H1 (cell line): ENCODE measurements around the gene TGFBRAP1. TPM values are rescaled to one million over a fixed set of nuclear protein-coding genes. Genes with fewer than 3 reads are reported as not detected.

ENCODE experiments used
- CTCF ChIA-PET: fragments of 300-600 bp; sonication (Branson Sonifier 250); formaldehyde crosslinking; loops from one replicate; lab custom pipeline; 2021; ENCODE audit not compliant: partially characterized antibody; lab: Charles Lee
- POLR2A ChIA-PET: fragments of 300-600 bp; sonication (Branson Sonifier 250); formaldehyde crosslinking; loops from one replicate; lab custom pipeline; 2021; ENCODE audit warnings: inconsistent platforms; ENCODE audit not compliant: partially characterized antibody; lab: Charles Lee
- DNase-seq, 2 experiments: peaks; one replicate each; pipeline versions ENCODE4 v3.0.0 to v3.0.0-alpha.2; 2010 to 2022; ENCODE audit warnings: low spot score in 2 of 2, low read depth in 1 of 2, mixed read lengths in 1 of 2
- FAIRE-seq: peaks from 2 replicates; lab custom pipeline; 2011; peaks lifted over from hg19 to GRCh38; lab: Jason Lieb, UNC
- H2AFZ ChIP-seq: 2 replicates; pipeline ENCODE4 v1.8.1; 2012; ENCODE audit warnings: low read length, inconsistent platforms
- H2AK5ac ChIP-seq: 2 replicates; pipeline ENCODE4 v1.6.1; 2013; ENCODE audit warnings: low read depth, low read length
- H2BK120ac ChIP-seq: replicated peaks from 2 replicates; pipeline ENCODE3; 2013; ENCODE audit warnings: low read depth, low read length, inconsistent platforms
- H2BK12ac ChIP-seq: 2 replicates; pipeline ENCODE4 v1.6.1; 2013; ENCODE audit warnings: low read depth, low read length
- H2BK15ac ChIP-seq: 2 replicates; pipeline ENCODE4 v1.6.1; 2013; ENCODE audit warnings: low read length
- H2BK20ac ChIP-seq: 2 replicates; pipeline ENCODE4 v1.6.1; 2013; ENCODE audit warnings: low read length
- H2BK5ac ChIP-seq: 2 replicates; pipeline ENCODE4 v1.6.1; 2013; ENCODE audit warnings: low read depth, low read length
- H3K14ac ChIP-seq: 2 replicates; pipeline ENCODE4 v1.6.1; 2013; ENCODE audit warnings: inconsistent platforms; ENCODE audit not compliant: insufficient read length
- H3K18ac ChIP-seq: 2 replicates; pipeline ENCODE4 v1.6.1; 2013; ENCODE audit warnings: low read length; ENCODE audit errors: extremely low read depth
- H3K23ac ChIP-seq: 2 replicates; pipeline ENCODE4 v1.6.1; 2013; ENCODE audit warnings: inconsistent platforms; ENCODE audit not compliant: insufficient read length
- H3K23me2 ChIP-seq: 2 replicates; pipeline ENCODE4 v1.6.1; 2013; ENCODE audit warnings: low read depth, low read length
- H3K27ac ChIP-seq: 2 replicates; pipeline ENCODE4 v1.6.1; 2011; ENCODE audit warnings: low read depth, low read length, inconsistent platforms
- H3K27me3 ChIP-seq, 4 experiments: replicated peaks in 1 of 4; 1 replicate in 1 of 4; 2 replicates in 3 of 4; pipeline versions ENCODE4 v1.6.1 to v1.8.1; 2011 to 2013; ENCODE audit warnings: low read length in 3 of 4, mild to moderate bottlenecking in 3 of 4, inconsistent platforms in 2 of 4, mixed read lengths in 2 of 4, moderate library complexity in 1 of 4; ENCODE audit not compliant: control insufficient read depth in 3 of 4, insufficient read depth in 3 of 4; ENCODE audit errors: extremely low read depth in 1 of 4
- H3K36me3 ChIP-seq, 4 experiments: 2 replicates each; pipeline versions ENCODE4 v1.6.1 to v1.8.1; 2011 to 2013; ENCODE audit warnings: mild to moderate bottlenecking in 4 of 4, low read length in 3 of 4, moderate library complexity in 2 of 4, control low read depth in 1 of 4, inconsistent platforms in 1 of 4; ENCODE audit not compliant: insufficient read depth in 4 of 4, control insufficient read depth in 2 of 4
- H3K4ac ChIP-seq: replicated peaks from 2 replicates; pipeline ENCODE3; 2013; ENCODE audit warnings: low read length, low read depth, mixed read lengths, inconsistent platforms; ENCODE audit not compliant: insufficient read length
- H3K4me1 ChIP-seq, 4 experiments: replicated peaks in 1 of 4; 1 replicate in 1 of 4; 2 replicates in 3 of 4; pipeline versions ENCODE4 v1.6.1 to v1.8.1; 2011 to 2013; ENCODE audit warnings: low read length in 3 of 4, inconsistent platforms in 2 of 4, mixed read lengths in 1 of 4; ENCODE audit not compliant: insufficient read depth in 4 of 4, control insufficient read depth in 3 of 4
- H3K4me2 ChIP-seq, 2 experiments: 2 replicates each; pipeline versions ENCODE4 v1.6.1 to v1.8.1; 2011 to 2013; ENCODE audit warnings: low read depth in 2 of 2, low read length in 2 of 2, control low read depth in 1 of 2, inconsistent platforms in 1 of 2, mild to moderate bottlenecking in 1 of 2; ENCODE audit not compliant: insufficient read depth in 1 of 2
- H3K4me3 ChIP-seq, 4 experiments: fragments of 200-600, 300-600 bp in 1 of 4; sonication (generic), shearing (Covaris generic), sonication (Bioruptor Twin) in 1 of 4; 2 replicates each; pipeline versions ENCODE4 v1.5.1 to v1.8.1; 2011 to 2016; ENCODE audit warnings: low read length in 4 of 4, low read depth in 3 of 4, control low read depth in 2 of 4, inconsistent platforms in 2 of 4, mild to moderate bottlenecking in 2 of 4, mixed read lengths in 1 of 4, moderate library complexity in 1 of 4; ENCODE audit not compliant: insufficient read depth in 2 of 4; ENCODE audit errors: extremely low read depth in 1 of 4
- H3K56ac ChIP-seq: replicated peaks from 2 replicates; pipeline ENCODE3; 2013; ENCODE audit warnings: low read depth, mild to moderate bottlenecking, mixed read lengths, low read length, inconsistent platforms; ENCODE audit not compliant: insufficient read length
- H3K79me1 ChIP-seq: 2 replicates; pipeline ENCODE4 v1.6.1; 2013; ENCODE audit warnings: low read depth, low read length, control low read depth
- H3K79me2 ChIP-seq, 2 experiments: 2 replicates each; pipeline versions ENCODE4 v1.6.1 to v1.8.1; 2012 to 2013; ENCODE audit warnings: low read length in 2 of 2, mild to moderate bottlenecking in 2 of 2, inconsistent platforms in 1 of 2; ENCODE audit not compliant: insufficient read depth in 2 of 2, control insufficient read depth in 1 of 2
- H3K9ac ChIP-seq, 4 experiments: replicated peaks in 1 of 4; 1 replicate in 1 of 4; 2 replicates in 3 of 4; pipeline versions ENCODE4 v1.6.1 to v1.8.1; 2011 to 2013; ENCODE audit warnings: low read depth in 3 of 4, low read length in 3 of 4, control low read depth in 2 of 4, mild to moderate bottlenecking in 2 of 4, moderate library complexity in 2 of 4, inconsistent platforms in 1 of 4; ENCODE audit errors: extremely low read depth in 1 of 4
- H3K9me3 ChIP-seq, 2 experiments: 2 replicates each; pipeline versions ENCODE4 v1.6.1 to v1.8.1; 2012 to 2013; ENCODE audit warnings: mild to moderate bottlenecking in 2 of 2, moderate library complexity in 2 of 2, control low read depth in 1 of 2, inconsistent platforms in 1 of 2, low read depth in 1 of 2, low read length in 1 of 2, mixed read lengths in 1 of 2; ENCODE audit not compliant: insufficient read depth in 2 of 2
- H4K20me1 ChIP-seq, 2 experiments: replicated peaks in 1 of 2; 2 replicates each; pipeline versions ENCODE3 to v1.8.1; 2011 to 2013; ENCODE audit warnings: inconsistent platforms in 2 of 2, low read length in 2 of 2, mild to moderate bottlenecking in 1 of 2; ENCODE audit not compliant: insufficient read depth in 2 of 2, control insufficient read depth in 1 of 2
- H4K5ac ChIP-seq: 2 replicates; pipeline ENCODE4 v1.6.1; 2013; ENCODE audit warnings: low read length, low read depth, mixed read lengths, inconsistent platforms; ENCODE audit not compliant: insufficient read length
- H4K8ac ChIP-seq: 2 replicates; pipeline ENCODE4 v1.8.0; 2013; ENCODE audit warnings: mild to moderate bottlenecking, moderate library complexity, low read length, inconsistent platforms; ENCODE audit not compliant: insufficient read depth; ENCODE audit errors: extremely low read depth
- H4K91ac ChIP-seq: replicated peaks from 2 replicates; pipeline ENCODE3; 2013; ENCODE audit warnings: low read length, mixed read lengths, inconsistent platforms; ENCODE audit not compliant: insufficient read length
- ASH2L ChIP-seq: fragments of 200-600, 300-600 bp; sonication (generic); IDR thresholded peaks from one replicate; pipeline ENCODE4 v1.7.1; 2017; ENCODE audit warnings: low read length
- BRCA1 ChIP-seq: IDR thresholded peaks from 2 replicates; pipeline ENCODE4 v1.6.1; 2012; ENCODE audit warnings: low read depth, low read length, improper control_type of control experiment
- EP300 ChIP-seq, 2 experiments: IDR thresholded peaks; 1 replicate in 1 of 2; 2 replicates in 1 of 2; pipeline ENCODE4 v1.6.1; 2011 to 2012; ENCODE audit warnings: low read depth in 2 of 2, low read length in 2 of 2, mild to moderate bottlenecking in 2 of 2, borderline replicate concordance in 1 of 2, inconsistent platforms in 1 of 2, moderate library complexity in 1 of 2
- PHF8 ChIP-seq: fragments of 200-600 bp; sonication (generic); conservative IDR thresholded peaks from 2 replicates; pipeline ENCODE4 v1.7.1; 2012; ENCODE audit warnings: low read depth, mild to moderate bottlenecking, inconsistent platforms, low read length, moderate library complexity
- RAD21 ChIP-seq, 2 experiments: IDR thresholded peaks in 1 of 2; conservative IDR thresholded peaks in 1 of 2; 2 replicates each; pipeline ENCODE4 v1.6.1; 2011; ENCODE audit warnings: low read depth in 2 of 2, low read length in 2 of 2, improper control_type of control experiment in 1 of 2, inconsistent platforms in 1 of 2, mild to moderate bottlenecking in 1 of 2, moderate library complexity in 1 of 2
- RBBP5 ChIP-seq: IDR thresholded peaks from 2 replicates; pipeline ENCODE4 v1.7.1; 2012; ENCODE audit warnings: low read depth, mild to moderate bottlenecking, inconsistent platforms, low read length, moderate library complexity, borderline replicate concordance
- SAP30 ChIP-seq: fragments of 300-600 bp; sonication (generic); IDR thresholded peaks from 2 replicates; pipeline ENCODE4 v1.7.1; 2012; ENCODE audit warnings: low read length, moderate library complexity, mild to moderate bottlenecking, inconsistent platforms; ENCODE audit not compliant: insufficient read depth, insufficient replicate concordance
- YY1 ChIP-seq: IDR thresholded peaks from 2 replicates; pipeline ENCODE4 v1.6.1; 2011; ENCODE audit warnings: low read depth, mild to moderate bottlenecking, low read length
- WGBS, 2 experiments: shearing (Covaris generic) in 1 of 2; methylation state at CpG; one replicate each; pipeline versions ENCODE4 v1.1.6 to v1.1.7; 2013 to 2015; ENCODE audit warnings: low lambda C conversion rate in 2 of 2, mixed read lengths in 2 of 2, inconsistent platforms in 1 of 2, low coverage in 1 of 2, missing lambda C conversion rate in 1 of 2; ENCODE audit not compliant: insufficient replicate concordance in 2 of 2, insufficient coverage in 1 of 2, insufficient read length in 1 of 2; ENCODE audit errors: extremely low coverage in 1 of 2, missing lambda C conversion rate in 1 of 2; 5-methylcytosine and 5-hydroxymethylcytosine counted together
- polyA plus RNA-seq, 7 experiments: library from polyadenylated mRNA; depleted of rRNA in 3 of 7; stranded (reverse) in 5 of 7; unstranded in 2 of 7; fragments of >200 nt in 5 of 7; fragments of 200-250 nt in 2 of 7; gene quantifications; 1 replicate in 5 of 7; 2 replicates in 1 of 7; 4 replicates in 1 of 7; pipeline versions ENCODE4 v1.2.1 to v1.2.3, GENCODE V29; 2011 to 2013; ENCODE audit warnings: missing spikeins in 2 of 7, mixed read lengths in 2 of 7
- total RNA-seq: library from RNA; stranded (reverse); fragmentation: NEBNext Ultra II Directional; extraction: Animal tissue kit (Norgen Biotek cat#: 25700); gene quantifications from 2 replicates; pipeline ENCODE4 v1.2.1, GENCODE V29; 2021
- TF ChIP-seq, protein P1 (sequence below): IDR thresholded peaks from 2 replicates; pipeline ENCODE4 v1.6.1; 2012; ENCODE audit warnings: inconsistent platforms
- TF ChIP-seq, protein P2 (sequence below): IDR thresholded peaks from 2 replicates; pipeline ENCODE4 v1.6.1; 2011; ENCODE audit warnings: low read length, improper control_type of control experiment
- TF ChIP-seq, protein P3 (sequence below): IDR thresholded peaks from 2 replicates; pipeline ENCODE4 v1.6.1; 2012; ENCODE audit warnings: inconsistent platforms

The TGFBRAP1 gene
- total and polyA plus RNA-seq, 2 of the 8 experiments (the other 6 are each of a cell fraction or from before 2014, with no cell fraction given), result 11.2 to 20.2 TPM

DNA sequence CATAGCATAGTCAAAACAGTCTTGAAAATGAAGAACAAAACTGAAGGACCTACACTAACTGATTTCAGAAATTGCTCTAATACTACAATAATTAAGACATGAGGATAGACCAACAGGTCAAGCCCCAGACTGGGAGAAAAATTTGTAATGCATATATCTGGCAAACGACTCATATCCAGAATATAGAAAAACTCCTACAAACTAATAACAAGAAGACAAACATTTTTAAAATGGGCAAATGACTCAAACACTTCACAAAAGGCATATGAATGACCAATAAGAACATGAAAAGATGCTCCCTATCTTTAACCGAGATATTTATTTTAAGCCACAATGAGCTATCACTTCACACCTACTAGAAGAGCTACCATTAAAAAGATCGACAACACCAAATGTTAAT is 14.2 kb downstream of the TGFBRAP1 start:
- Histone ChIP-seq H3K27me3 (no peaks in the 10 kb centered on the region), H2BK5ac (no peak overlapping the region), H2BK12ac (no peak overlapping the region), H2AK5ac (no peak overlapping the region), H4K91ac (no peak overlapping the region), H3K27ac (no peak overlapping the region), H3K4me2 (no peak overlapping the region), H2BK120ac (no peak overlapping the region), H3K4me1 (no peaks in the 10 kb centered on the region), H4K8ac (no peak overlapping the region), H2AFZ (no peak overlapping the region), H3K4ac (no peak overlapping the region), H3K23me2 (no peaks in the 10 kb centered on the region), H3K9ac (no peak overlapping the region), H3K79me2 (peaks cover 0 to 61% of the 10 kb centered on the region in 2 experiments; a peak in 2 of 4 replicates), H4K5ac (no peak overlapping the region), H3K56ac (no peak overlapping the region), H3K79me1 (peaks cover 6% of the 10 kb centered on the region), H4K20me1 (peaks cover 0 to under 1% of the 10 kb centered on the region in 2 experiments), H3K23ac (no peak overlapping the region), H3K9me3 (no peaks in the 10 kb centered on the region), H3K14ac (no peak overlapping the region), H2BK20ac (no peak overlapping the region), H2BK15ac (no peak overlapping the region), H3K18ac (no peak overlapping the region), H3K36me3 (no peaks in the 10 kb centered on the region), H3K4me3 (no peak overlapping the region)
- POLR2A ChIA-PET, result interaction anchor here (1.0 kb wide), 1 partner anchor 13 kb away, joined by 3 read pairs; no protein-coding TSS in a partner anchor
- CTCF ChIA-PET, result interaction anchor here (0.9 to 1.6 kb wide), 2 partner anchors 13 to 30 kb away, joined by 3 to 4 read pairs; no protein-coding TSS in a partner anchor
- no peak for FAIRE-seq
- 94% methylated on average over 3 of the region's 3 CpGs; no CpG with 5 or more reads in 1 of the 2 experiments for WGBS, 2 experiments
- no peak for DNase-seq
- TF ChIP-seq EP300 (IDR thresholded peaks at IDR 0.05; ENCODE audit: borderline replicate concordance in 1 of 2, low read depth in 2 of 2, low read length in 2 of 2), result no peak
- TF ChIP-seq, protein P1, sequence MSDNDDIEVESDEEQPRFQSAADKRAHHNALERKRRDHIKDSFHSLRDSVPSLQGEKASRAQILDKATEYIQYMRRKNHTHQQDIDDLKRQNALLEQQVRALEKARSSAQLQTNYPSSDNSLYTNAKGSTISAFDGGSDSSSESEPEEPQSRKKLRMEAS, result no peak
- TF ChIP-seq RAD21 (IDR thresholded peaks at IDR 0.05 in 1 of 2, conservative IDR thresholded peaks at IDR 0.05 in 1 of 2; ENCODE audit: low read depth in 2 of 2, low read length in 2 of 2), result no peak
- TF ChIP-seq ASH2L, result no peak
- TF ChIP-seq SAP30, result no peak
- TF ChIP-seq, protein P2, sequence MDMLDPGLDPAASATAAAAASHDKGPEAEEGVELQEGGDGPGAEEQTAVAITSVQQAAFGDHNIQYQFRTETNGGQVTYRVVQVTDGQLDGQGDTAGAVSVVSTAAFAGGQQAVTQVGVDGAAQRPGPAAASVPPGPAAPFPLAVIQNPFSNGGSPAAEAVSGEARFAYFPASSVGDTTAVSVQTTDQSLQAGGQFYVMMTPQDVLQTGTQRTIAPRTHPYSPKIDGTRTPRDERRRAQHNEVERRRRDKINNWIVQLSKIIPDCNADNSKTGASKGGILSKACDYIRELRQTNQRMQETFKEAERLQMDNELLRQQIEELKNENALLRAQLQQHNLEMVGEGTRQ, result no peak
- TF ChIP-seq RBBP5, result no peak
- TF ChIP-seq YY1, result no peak
- TF ChIP-seq, protein P3, sequence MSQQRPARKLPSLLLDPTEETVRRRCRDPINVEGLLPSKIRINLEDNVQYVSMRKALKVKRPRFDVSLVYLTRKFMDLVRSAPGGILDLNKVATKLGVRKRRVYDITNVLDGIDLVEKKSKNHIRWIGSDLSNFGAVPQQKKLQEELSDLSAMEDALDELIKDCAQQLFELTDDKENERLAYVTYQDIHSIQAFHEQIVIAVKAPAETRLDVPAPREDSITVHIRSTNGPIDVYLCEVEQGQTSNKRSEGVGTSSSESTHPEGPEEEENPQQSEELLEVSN, result no peak
- TF ChIP-seq PHF8, result no peak
- no peak for TF ChIP-seq BRCA1
